ENCODE results near the gene KLF5.

Gene KLF5

GRCh38 chr13:73059460-73060250 lies 850 bp downstream of the KLF5 start:
- no peak for DNase-seq (ENCODE audit: low read depth)

GRCh38 chr13:73060251-73061160 lies 1.7 kb downstream of the KLF5 start:
- DNase-seq (ENCODE audit: low read depth) = no peak

- DNase-seq (ENCODE audit: low read depth) = no peak
Measured at GRCh38 chr13:73061473-73061872, 2.7 kb downstream of the KLF5 start.

GRCh38 chr13:73061876-73062275 lies 3.1 kb downstream of the KLF5 start:
- DNase-seq (ENCODE audit: low read depth) = no peak

GRCh38 chr13:73062468-73062867 lies 3.7 kb downstream of the KLF5 start:
- no peak for DNase-seq (ENCODE audit: low read depth)

- DNase-seq (ENCODE audit: low read depth) = no peak
Measured at GRCh38 chr13:73063166-73063565, 4.4 kb downstream of the KLF5 start.

- no peak for DNase-seq (ENCODE audit: low read depth)
Measured at GRCh38 chr13:73065036-73065435, 6.2 kb downstream of the KLF5 start.

GRCh38 chr13:73065665-73066340 lies 7.0 kb downstream of the KLF5 start:
- no peak for DNase-seq (ENCODE audit: low read depth)

- DNase-seq (ENCODE audit: low read depth) = no peak
Measured at GRCh38 chr13:73069206-73069805, 10.5 kb downstream of the KLF5 start.

- DNase-seq (ENCODE audit: low read depth) = no peak
Measured at GRCh38 chr13:73070451-73071098, 11.8 kb downstream of the KLF5 start.

- DNase-seq (ENCODE audit: low read depth) = no peak
Measured at GRCh38 chr13:73072239-73072900, 13.6 kb downstream of the KLF5 start.

GRCh38 chr13:73073050-73073449 lies 14.2 kb downstream of the KLF5 start:
- no peak for DNase-seq (ENCODE audit: low read depth)

GRCh38 chr13:73074014-73074413 lies 15.2 kb downstream of the KLF5 start:
- DNase-seq (ENCODE audit: low read depth) = no peak

GRCh38 chr13:73074926-73075325 lies 16.1 kb downstream of the KLF5 start:
- no peak for DNase-seq (ENCODE audit: low read depth)

GRCh38 chr13:73075546-73075945 lies 16.7 kb downstream of the KLF5 start:
- no peak for DNase-seq (ENCODE audit: low read depth)

GRCh38 chr13:73075954-73076353 lies 17.1 kb downstream of the KLF5 start:
- DNase-seq (ENCODE audit: low read depth) = no peak

- DNase-seq (ENCODE audit: low read depth) = no peak
Measured at GRCh38 chr13:73077865-73078264, 19.1 kb downstream of the KLF5 start.

- DNase-seq (ENCODE audit: low read depth) = no peak
Measured at GRCh38 chr13:73079359-73079758, 20.6 kb downstream of the KLF5 start.

- DNase-seq (ENCODE audit: low read depth) = no peak
Measured at GRCh38 chr13:73081256-73081915, 22.6 kb downstream of the KLF5 start.

GRCh38 chr13:73082471-73082870 lies 23.7 kb downstream of the KLF5 start:
- no peak for DNase-seq (ENCODE audit: low read depth)

GRCh38 chr13:73082895-73083294 lies 24.1 kb downstream of the KLF5 start:
- no peak for DNase-seq (ENCODE audit: low read depth)

Data from stimulated activated CD8-positive, alpha-beta memory T cell treated with anti-CD3 and anti-CD28 coated beads, Interleukin-12 subunit alpha, Interleukin-12 subunit beta, amount 100 ng/mL, for 1 hour (primary cell).